ENCODE data around the gene RICTOR. TPM values are rescaled to one million over a fixed set of nuclear protein-coding genes. Genes with fewer than 3 reads are reported as not detected.

Gene RICTOR
- total RNA-seq, 1 donor from 2014 or later: 53.7 TPM

DNA sequence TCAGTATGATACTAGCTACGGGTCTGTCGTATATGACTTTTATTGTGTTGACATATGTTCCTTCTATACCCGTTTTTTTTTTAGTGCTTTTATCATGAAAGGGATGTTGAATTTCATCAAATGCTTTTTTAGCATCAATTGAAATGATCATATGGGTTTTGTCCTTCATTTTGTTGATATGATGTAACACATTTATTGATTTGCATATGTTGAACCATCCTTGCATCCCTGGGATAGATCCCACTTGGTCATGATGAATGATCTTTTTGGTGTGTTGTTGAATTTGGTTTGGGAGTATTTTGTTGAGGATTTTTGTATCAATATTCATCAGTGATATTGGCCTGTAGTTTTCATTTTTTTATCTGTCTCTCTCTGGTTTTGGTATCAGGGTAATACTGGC lies 177.4 kb downstream of the RICTOR start:
- intact Hi-C loops (cut with micrococcal nuclease): no loop called here

GRCh38 chr5:38892363-38892762 lies 181.8 kb downstream of the RICTOR start:
- intact Hi-C loops (cut with micrococcal nuclease): no loop called here

DNA sequence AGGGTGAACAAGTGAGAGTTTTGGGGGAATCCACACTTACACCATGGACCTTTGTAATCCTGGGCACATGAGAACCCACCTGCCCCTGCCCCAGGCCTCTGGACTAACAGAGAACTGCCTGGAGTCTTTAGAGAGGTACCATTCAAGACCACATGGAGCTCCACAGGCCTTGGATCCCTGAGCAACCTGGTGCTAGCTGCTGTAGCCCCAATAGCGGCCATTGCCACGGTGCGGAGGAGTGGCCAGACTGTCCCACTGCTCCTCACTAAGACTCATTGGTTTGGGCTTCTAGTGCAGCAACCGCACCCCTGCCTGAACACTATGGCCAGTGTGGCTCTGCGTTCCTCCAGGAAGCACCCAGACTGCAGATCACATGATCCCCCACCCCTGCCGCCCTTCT lies 182.6 kb downstream of the RICTOR start:
- intact Hi-C loops (cut with micrococcal nuclease): no loop called here

GRCh38 chr5:38889424-38889823 lies 184.8 kb downstream of the RICTOR start:
- intact Hi-C loops (cut with micrococcal nuclease): no loop called here

GRCh38 chr5:38888041-38888440 lies 186.2 kb downstream of the RICTOR start:
- intact Hi-C loops (cut with micrococcal nuclease): no loop called here

Other genes with a start within 250 kb of the RICTOR start
- gene OSMR, start 228.4 kb downstream of the RICTOR start, total RNA-seq: 0.17 and 0.25 TPM in 2 replicates
- gene FYB1, start 145.2 kb upstream of the RICTOR start, total RNA-seq: 237 and 262 TPM in 2 replicates

Measured in T-helper 1 cell treated with Interleukin-12 subunit alpha and Interleukin-12 subunit beta and Interleukin-4 antibody, amounts not matched to agents 30 ng/mL and 1 ng/mL, for 36 hours (primary cell).